ENCODE measurements around the gene CLDN20. TPM values are rescaled to one million over a fixed set of nuclear protein-coding genes. Genes with fewer than 3 reads are reported as not detected.

Gene CLDN20
- total RNA-seq, 2 experiments from 2014 or later: not detected

GRCh38 chr6:155314773-155315515 is 51.1 kb downstream of the CLDN20 start:
- Mint-ChIP-seq H3K4me3 (peak overlapping the region; percentile 98), H3K4me1 (ENCODE audit: low read depth) (peaks cover 38% of the 10 kb centered on the region)

DNA sequence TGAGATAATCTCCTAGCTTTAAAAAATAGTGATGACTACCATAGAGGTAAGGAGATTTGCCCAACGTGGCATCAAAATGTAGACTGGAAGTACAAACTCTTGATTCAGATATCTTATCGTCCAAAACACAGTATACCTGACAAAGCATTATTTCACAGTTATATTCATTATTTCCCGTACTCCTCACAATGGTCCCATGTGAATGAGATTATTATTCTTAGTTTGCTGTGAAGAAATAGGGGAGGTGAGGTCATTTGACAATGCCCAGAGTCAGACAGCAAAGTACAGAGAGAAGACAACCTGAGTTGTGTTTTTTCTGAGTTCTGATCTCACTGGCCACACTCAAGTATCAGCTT is 51.7 kb downstream of the CLDN20 start:
- ChIA-PET POLR2A (interaction anchor here (0.5 to 1.5 kb wide), 4 partner anchors 103 to 1705 kb away, joined by 3 to 5 read pairs (median 4); no protein-coding TSS in a partner anchor), CTCF (interaction anchor here (1.4 to 5.4 kb wide), 11 partner anchors 9 to 640 kb away, joined by 3 to 40 read pairs (median 5); no protein-coding TSS in a partner anchor)
- peak overlapping the region; percentile 97 for H3K27ac Mint-ChIP-seq
- peaks cover 5% of the 10 kb centered on the region for H3K27me3 Mint-ChIP-seq (ENCODE audit: low read depth)
- H3K4me1 Mint-ChIP-seq (ENCODE audit: low read depth): peaks cover 35% of the 10 kb centered on the region
- H3K9me3 Mint-ChIP-seq (ENCODE audit: insufficient read depth): no peaks in the 10 kb centered on the region
- ATAC-seq: no peak
- H3K4me3 Mint-ChIP-seq: peak overlapping the region; percentile 98
- DNase-seq: no peak
- peaks cover 24% of the 10 kb centered on the region for H3K36me3 Mint-ChIP-seq (ENCODE audit: low read depth)

More at GRCh38 chr6:155314773-155315515, 51.1 kb downstream of the CLDN20 start:
- POLR2A ChIA-PET: interaction anchor here (0.5 to 1.5 kb wide), 4 partner anchors 103 to 1706 kb away, joined by 3 to 5 read pairs (median 4); no protein-coding TSS in a partner anchor
- peak overlapping the region; percentile 97 for H3K27ac Mint-ChIP-seq
- DNase-seq (peak; percentile 75), ATAC-seq (peak; percentile 47)
- CTCF ChIA-PET: interaction anchor here (1.4 to 5.4 kb wide), 11 partner anchors 9 to 639 kb away, joined by 3 to 40 read pairs (median 5); no protein-coding TSS in a partner anchor
- H3K36me3 Mint-ChIP-seq (ENCODE audit: low read depth): peaks cover 28% of the 10 kb centered on the region
- H3K9me3 Mint-ChIP-seq (ENCODE audit: insufficient read depth): no peaks in the 10 kb centered on the region
- H3K27me3 Mint-ChIP-seq (ENCODE audit: low read depth): peaks cover 5% of the 10 kb centered on the region

GRCh38 chr6:155316419-155316818 is 52.6 kb downstream of the CLDN20 start:
- H3K4me1 Mint-ChIP-seq (ENCODE audit: low read depth): peaks cover 35% of the 10 kb centered on the region
- no peak overlapping the region for H3K27ac Mint-ChIP-seq
- H3K36me3 Mint-ChIP-seq (ENCODE audit: low read depth): peaks cover 18% of the 10 kb centered on the region
- no peaks in the 10 kb centered on the region for H3K9me3 Mint-ChIP-seq (ENCODE audit: insufficient read depth)
- peaks cover 9% of the 10 kb centered on the region for H3K27me3 Mint-ChIP-seq (ENCODE audit: low read depth)
- ChIA-PET POLR2A (no interaction called here), CTCF (interaction anchor here (1.0 to 5.4 kb wide), 13 partner anchors 9 to 641 kb away, joined by 3 to 40 read pairs (median 5); no protein-coding TSS in a partner anchor)
- DNase-seq (no peak), ATAC-seq (no peak)
- H3K4me3 Mint-ChIP-seq: no peak overlapping the region

- POLR2A ChIA-PET: no interaction called here
- ATAC-seq: no peak
Observed at GRCh38 chr6:155317186-155317585, 53.4 kb downstream of the CLDN20 start.

GRCh38 chr6:155319902-155320301 is 56.1 kb downstream of the CLDN20 start:
- DNase-seq (no peak), ATAC-seq (no peak)
- ChIA-PET POLR2A (no interaction called here), CTCF (interaction anchor here (0.7 to 1.6 kb wide), 5 partner anchors 14 to 644 kb away, joined by 3 to 4 read pairs (median 3); no protein-coding TSS in a partner anchor)
- Mint-ChIP-seq H3K27me3 (ENCODE audit: low read depth) (peaks cover 11% of the 10 kb centered on the region), H3K9me3 (ENCODE audit: insufficient read depth) (no peaks in the 10 kb centered on the region), H3K4me1 (ENCODE audit: low read depth) (peaks cover 15% of the 10 kb centered on the region), H3K27ac (no peak overlapping the region), H3K36me3 (ENCODE audit: low read depth) (no peaks in the 10 kb centered on the region), H3K4me3 (no peak overlapping the region)

More at GRCh38 chr6:155317186-155317585, 53.4 kb downstream of the CLDN20 start:
- H3K9me3 Mint-ChIP-seq (ENCODE audit: insufficient read depth): no peaks in the 10 kb centered on the region
- no peak overlapping the region for H3K4me3 Mint-ChIP-seq
- CTCF ChIA-PET: interaction anchor here (1.0 to 5.4 kb wide), 10 partner anchors 9 to 641 kb away, joined by 3 to 40 read pairs (median 4); no protein-coding TSS in a partner anchor
- peaks cover 9% of the 10 kb centered on the region for H3K27me3 Mint-ChIP-seq (ENCODE audit: low read depth)
- DNase-seq: no peak
- H3K4me1 Mint-ChIP-seq (ENCODE audit: low read depth): peaks cover 29% of the 10 kb centered on the region
- H3K27ac Mint-ChIP-seq: no peak overlapping the region
- H3K36me3 Mint-ChIP-seq (ENCODE audit: low read depth): peaks cover 10% of the 10 kb centered on the region

DNA sequence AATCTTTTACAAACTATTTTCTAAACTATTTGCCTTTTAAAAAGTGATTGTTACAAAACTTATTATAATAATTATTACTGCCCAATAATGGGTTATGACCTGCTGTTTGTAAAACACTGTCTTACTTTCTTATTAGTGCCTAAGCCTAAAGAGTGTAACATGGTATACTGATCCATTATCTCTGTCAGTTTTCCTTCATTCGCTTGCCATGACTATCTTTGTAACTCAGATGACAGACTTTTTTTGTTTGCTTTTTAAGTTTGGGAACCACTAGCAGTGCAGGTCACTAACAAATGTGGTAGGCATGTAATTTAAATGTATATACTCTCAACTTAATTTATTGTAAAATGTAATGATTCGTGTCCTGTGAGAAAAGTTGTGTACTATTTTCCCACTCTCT is 60.4 kb downstream of the CLDN20 start:
- no peak for DNase-seq
- no peak for ATAC-seq
- Mint-ChIP-seq H3K4me3 (no peak overlapping the region), H3K27ac (no peak overlapping the region), H3K36me3 (ENCODE audit: low read depth) (no peaks in the 10 kb centered on the region), H3K27me3 (ENCODE audit: low read depth) (peaks cover 7% of the 10 kb centered on the region), H3K4me1 (ENCODE audit: low read depth) (peaks cover 19% of the 10 kb centered on the region), H3K9me3 (ENCODE audit: insufficient read depth) (no peaks in the 10 kb centered on the region)
- POLR2A ChIA-PET: no interaction called here
- CTCF ChIA-PET: no interaction called here

DNA sequence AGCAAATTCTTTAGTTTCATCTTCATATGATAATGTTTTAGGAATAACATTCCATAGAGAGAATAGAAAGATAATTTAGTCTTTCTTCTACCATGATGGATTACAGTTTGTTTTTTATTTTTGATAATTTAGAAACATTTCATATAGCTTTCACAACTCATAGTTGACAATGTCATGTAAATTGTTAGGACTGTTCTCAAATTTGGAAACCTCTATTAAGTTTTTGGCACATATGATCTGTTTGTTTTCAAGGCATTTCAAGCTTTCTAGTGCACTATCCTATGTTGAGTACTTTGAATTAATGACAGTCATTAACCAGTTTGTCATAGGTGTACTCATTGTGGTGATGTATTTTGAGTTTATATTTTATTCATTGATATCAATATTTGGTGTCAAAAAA is 61.2 kb downstream of the CLDN20 start:
- ChIA-PET POLR2A (no interaction called here), CTCF (interaction anchor here (1.5 kb wide), 1 partner anchor 9 kb away, joined by 3 read pairs; no protein-coding TSS in a partner anchor)
- H3K4me3 Mint-ChIP-seq: no peak overlapping the region
- H3K36me3 Mint-ChIP-seq (ENCODE audit: low read depth): no peaks in the 10 kb centered on the region
- no peak for ATAC-seq
- H3K4me1 Mint-ChIP-seq (ENCODE audit: low read depth): peaks cover 15% of the 10 kb centered on the region
- no peaks in the 10 kb centered on the region for H3K9me3 Mint-ChIP-seq (ENCODE audit: insufficient read depth)
- peaks cover 7% of the 10 kb centered on the region for H3K27me3 Mint-ChIP-seq (ENCODE audit: low read depth)
- no peak for DNase-seq
- H3K27ac Mint-ChIP-seq: no peak overlapping the region

DNA sequence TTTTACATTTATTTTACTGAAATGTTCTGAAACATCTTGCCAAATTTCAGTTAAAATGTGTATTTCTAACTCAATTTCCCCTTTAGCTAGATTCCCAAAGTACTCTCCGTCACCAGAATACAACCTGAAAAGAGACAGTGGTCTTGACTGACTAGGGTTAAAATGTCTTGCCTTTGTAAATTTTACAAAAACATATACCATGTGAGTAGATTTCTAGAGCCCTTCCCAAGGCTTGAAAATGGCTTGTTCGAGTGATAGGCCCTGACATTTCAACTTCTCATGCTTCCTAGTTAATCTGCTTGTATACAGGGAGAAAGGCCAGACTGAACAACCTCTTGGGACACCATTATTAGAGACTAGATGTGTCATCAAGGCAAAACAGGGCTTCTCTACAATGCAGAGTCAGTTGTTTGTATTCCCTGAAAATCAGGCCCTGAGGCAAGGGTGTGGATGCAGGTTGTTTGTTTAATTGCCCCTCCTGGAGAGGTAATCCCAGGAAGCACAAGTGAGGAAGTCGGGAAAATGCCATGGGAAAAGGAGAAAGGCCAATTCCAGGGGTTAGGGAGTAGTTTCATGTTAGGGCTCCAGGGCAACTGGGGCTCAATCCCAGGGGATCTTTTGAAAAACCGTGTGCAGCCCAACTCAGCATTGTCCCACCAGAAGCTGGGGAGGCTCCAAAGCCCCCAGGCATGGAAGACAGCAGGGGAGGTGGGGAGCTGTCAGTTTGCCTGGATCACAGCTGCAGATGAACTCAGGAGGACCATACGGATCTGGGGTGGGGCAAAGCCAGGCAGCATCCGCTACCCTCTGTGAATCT is 62.1 kb downstream of the CLDN20 start:
- Mint-ChIP-seq H3K4me1 (ENCODE audit: low read depth) (peaks cover 15% of the 10 kb centered on the region), H3K9me3 (ENCODE audit: insufficient read depth) (no peaks in the 10 kb centered on the region), H3K27ac (no peak overlapping the region), H3K36me3 (ENCODE audit: low read depth) (no peaks in the 10 kb centered on the region), H3K4me3 (no peak overlapping the region), H3K27me3 (ENCODE audit: low read depth) (peaks cover 7% of the 10 kb centered on the region)
- ATAC-seq (no peak), DNase-seq (no peak)
- POLR2A ChIA-PET: interaction anchor here (0.5 kb wide), 1 partner anchor 163 kb away, joined by 3 read pairs; no protein-coding TSS in a partner anchor
- CTCF ChIA-PET: interaction anchor here (1.5 kb wide), 1 partner anchor 10 kb away, joined by 3 read pairs; no protein-coding TSS in a partner anchor

Other genes starting within 250 kb of the CLDN20 start
- gene TFB1M, start 50.5 kb downstream of the CLDN20 start, total RNA-seq: 10 to 100 TPM; 34.9 to 35.1 TPM
- not detected for gene NOX3, start 191.8 kb downstream of the CLDN20 start, total RNA-seq